Activated CD4-positive, CD25-positive, alpha-beta regulatory T cell treated with anti-CD3 and anti-CD28 coated beads, Interleukin-2, amount 50 U/mL, for 72 hours (primary cell): ENCODE data around the gene SLC25A26.
"Not testable (repeated sequence)": the region's sequence is repeated elsewhere in the genome, so short reads cannot be mapped to it uniquely, and the experiment has no call there.

Source experiments
- DNase-seq: peaks from one replicate; pipeline ENCODE4 v3.0.0; 2021

SLC25A26 gene

GRCh38 chr3:66271231-66271630, 50.4 kb downstream of the SLC25A26 start:
- DNase-seq: no peak

DNA sequence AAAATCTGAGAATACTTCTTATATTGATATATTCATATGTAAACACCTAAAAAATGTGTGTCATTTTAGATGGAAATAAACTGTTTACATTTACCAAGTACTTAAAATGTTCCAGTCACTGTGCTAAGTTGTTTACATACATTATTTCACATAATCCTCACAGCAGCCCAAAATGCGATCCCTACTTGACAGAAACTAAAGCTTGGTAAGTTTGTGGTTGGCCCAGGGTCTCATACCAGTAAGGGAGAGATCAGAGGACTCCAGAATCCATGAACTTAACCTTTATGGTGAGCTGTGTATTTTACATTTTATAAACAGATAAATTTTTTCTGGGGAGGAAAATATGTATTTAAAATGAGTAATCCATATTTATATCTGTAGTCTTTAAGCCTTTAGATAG, 51.2 kb downstream of the SLC25A26 start:
- no peak for DNase-seq

GRCh38 chr3:66274837-66275236, 54.0 kb downstream of the SLC25A26 start:
- DNase-seq: not testable (repeated sequence)

DNA sequence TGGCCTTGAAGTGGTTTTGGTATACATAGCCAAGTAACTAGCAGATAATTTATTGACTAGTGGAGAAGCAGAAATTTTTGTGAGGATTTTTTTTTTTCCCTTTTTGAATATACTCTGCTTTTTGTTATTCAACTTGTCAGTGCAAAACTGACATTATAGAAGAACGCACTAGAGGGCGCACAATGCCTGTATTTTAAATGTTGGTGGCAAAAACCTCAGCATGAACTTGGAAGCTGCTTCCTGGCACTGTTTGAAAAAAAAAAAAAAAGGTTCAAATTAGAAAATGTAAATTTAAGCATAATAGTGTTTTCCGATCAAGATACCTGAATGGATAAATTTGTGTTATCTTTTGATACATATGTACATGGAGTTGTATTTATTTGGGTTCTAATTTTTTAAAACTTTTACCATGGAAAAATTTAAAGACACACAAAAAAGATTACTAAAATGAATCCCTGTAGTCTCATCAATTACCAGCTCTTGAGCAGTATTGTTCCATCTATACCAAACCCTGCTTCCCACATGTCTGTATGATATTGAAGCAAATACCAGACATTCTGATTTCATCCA, 56.0 kb downstream of the SLC25A26 start:
- DNase-seq: peak; percentile 42

GRCh38 chr3:66279168-66279567, 58.4 kb downstream of the SLC25A26 start:
- no peak for DNase-seq

GRCh38 chr3:66280304-66280703, 59.5 kb downstream of the SLC25A26 start:
- DNase-seq: no peak

GRCh38 chr3:66291922-66292321, 71.1 kb downstream of the SLC25A26 start:
- not testable (repeated sequence) for DNase-seq

DNA sequence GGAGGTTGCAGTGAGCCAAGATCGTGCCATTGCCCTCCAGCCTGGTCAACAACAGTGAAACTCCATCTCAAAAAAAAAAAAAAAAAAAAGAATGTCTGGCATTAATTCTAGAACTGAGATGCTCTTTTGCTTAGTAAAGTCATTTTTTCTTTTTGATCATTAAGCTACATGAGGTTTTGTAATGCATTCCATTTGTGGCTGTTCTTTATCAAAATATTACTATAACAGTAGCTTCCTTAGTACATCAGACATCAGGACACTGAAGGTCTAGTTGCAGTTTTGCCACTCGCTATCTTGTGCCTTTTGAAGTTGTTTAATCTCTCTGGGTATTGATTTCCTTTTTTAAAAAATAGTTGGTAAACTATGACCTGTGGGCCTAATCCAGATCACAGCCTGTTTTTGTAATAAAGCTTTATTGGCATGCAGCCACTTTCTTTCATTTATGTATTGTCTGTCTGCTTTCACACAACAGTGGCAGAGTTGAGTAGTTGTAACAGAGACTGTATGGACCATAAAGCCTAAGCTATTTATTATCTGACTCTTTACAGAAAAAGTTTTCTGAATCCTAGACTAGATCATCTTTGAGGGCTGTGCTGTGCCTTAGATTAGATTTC, 76.6 kb downstream of the SLC25A26 start:
- no peak for DNase-seq

DNA sequence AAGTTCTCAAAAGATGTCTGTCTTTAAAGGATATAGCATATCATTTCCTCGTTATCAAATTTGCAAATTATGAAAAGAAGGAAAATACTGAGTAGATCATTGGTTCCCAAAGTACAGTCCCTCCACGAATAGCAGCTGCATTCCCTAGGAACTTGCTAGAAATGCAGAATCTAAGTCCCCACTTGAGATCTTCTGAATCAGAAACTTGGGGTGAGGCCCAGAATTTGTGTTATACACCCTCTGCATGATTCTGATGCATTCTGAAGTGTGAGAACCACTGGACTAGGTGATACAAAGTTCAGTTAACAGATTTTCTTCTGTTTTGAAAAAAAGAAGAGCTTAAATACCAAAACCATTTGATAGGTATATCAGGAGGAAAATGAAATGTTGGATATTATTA, 77.1 kb downstream of the SLC25A26 start:
- no peak for DNase-seq

DNA sequence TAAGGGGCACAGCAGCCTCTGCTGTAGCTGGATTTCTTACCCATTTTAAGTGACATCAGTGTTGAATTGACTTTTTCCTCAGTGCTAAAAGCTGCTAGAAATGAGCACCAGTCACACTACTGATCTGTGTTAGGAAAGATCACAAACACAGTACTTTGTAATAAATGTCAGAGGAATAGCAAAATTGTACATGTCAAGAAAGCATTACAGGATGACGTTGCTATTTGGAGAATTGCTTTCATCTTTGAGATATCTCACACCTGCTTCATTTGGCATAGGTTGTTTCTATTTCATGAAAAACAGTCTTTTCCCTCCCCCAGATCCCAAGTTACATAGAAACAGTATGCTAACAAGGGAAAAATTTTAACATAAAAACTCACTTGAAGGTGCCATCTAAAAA, 77.8 kb downstream of the SLC25A26 start:
- no peak for DNase-seq

GRCh38 chr3:66299085-66299484, 78.3 kb downstream of the SLC25A26 start:
- not testable (repeated sequence) for DNase-seq

GRCh38 chr3:66299891-66300290, 79.1 kb downstream of the SLC25A26 start:
- DNase-seq: no peak

GRCh38 chr3:66302288-66302687, 81.5 kb downstream of the SLC25A26 start:
- no peak for DNase-seq

GRCh38 chr3:66303491-66303901, 82.7 kb downstream of the SLC25A26 start:
- peak; percentile 55 for DNase-seq

DNA sequence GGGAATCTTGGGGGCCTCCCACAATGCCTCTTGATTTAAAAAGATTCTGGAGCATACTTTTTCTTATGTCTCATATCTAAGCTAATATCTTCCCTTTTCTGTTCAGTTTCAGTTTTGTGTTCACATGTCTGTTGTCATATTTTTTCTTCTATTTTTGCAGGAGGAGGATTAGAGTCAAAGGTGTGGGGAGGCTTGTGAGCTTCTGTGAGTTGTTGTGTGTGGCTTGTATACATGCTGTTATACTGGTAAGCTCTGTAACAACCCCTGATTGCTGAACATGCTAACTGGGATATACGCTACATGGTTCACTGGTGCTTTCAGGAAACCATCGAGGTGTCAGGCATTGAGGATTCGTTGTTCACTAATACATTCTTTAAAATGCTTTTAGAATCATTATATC, 83.5 kb downstream of the SLC25A26 start:
- no peak for DNase-seq

GRCh38 chr3:66306086-66306485, 85.3 kb downstream of the SLC25A26 start:
- DNase-seq: not testable (repeated sequence)

- not testable (repeated sequence) for DNase-seq
Measured at GRCh38 chr3:66306991-66307390, 86.2 kb downstream of the SLC25A26 start.

GRCh38 chr3:66312039-66312438, 91.2 kb downstream of the SLC25A26 start:
- peak; percentile 40 for DNase-seq

DNA sequence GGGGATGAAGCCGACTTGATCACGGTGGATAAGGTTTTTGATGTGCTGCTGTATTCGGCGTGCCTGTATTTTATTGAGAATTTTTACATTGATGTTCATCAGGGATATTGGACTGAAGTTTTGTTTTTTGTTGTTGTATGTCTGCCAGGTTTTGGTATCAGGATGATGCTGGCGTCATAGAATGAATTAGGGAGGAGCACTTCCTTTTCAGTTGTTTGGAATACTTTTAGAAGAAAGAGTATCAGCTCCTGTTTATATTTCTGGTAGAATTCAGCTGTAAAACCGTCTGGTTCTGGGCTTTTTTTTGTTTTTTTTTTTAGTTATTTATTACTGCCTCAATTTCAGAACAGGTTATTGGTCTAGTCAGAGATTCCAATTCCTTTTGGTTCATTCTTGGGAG, 93.7 kb downstream of the SLC25A26 start:
- DNase-seq: no peak

DNA sequence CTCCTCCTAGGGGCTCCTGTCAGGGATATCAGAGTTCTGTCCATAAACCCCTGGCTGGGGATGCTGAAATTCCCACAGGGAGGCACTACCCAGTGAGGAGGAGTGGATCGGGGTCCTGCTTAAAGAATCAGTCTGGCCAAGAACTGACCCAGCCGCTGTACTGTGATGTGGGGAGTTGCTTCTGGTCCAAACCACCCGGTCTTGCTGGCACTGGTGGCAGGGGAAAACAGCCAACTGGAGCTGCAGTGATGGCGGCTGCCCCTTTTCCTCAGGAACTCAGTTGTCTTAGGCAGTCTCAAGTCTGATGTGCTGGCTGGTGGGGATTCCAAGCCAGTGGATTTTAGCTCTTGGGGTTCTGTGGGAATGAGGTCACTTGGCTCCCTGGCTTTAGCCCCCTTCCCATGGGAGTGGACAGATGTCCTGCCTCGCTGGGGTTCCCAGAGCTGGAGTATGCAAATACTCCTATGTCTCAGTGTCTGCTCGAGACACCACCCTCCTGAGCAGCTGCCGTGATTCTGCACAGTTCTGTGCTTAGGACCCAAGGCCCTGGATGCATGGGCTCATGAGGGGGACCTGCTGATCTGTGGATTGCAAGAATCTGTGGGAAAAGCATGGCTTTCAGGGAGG, 97.1 kb downstream of the SLC25A26 start:
- no peak for DNase-seq

- DNase-seq: no peak
Measured at GRCh38 chr3:66320390-66320789, 99.6 kb downstream of the SLC25A26 start.

DNA sequence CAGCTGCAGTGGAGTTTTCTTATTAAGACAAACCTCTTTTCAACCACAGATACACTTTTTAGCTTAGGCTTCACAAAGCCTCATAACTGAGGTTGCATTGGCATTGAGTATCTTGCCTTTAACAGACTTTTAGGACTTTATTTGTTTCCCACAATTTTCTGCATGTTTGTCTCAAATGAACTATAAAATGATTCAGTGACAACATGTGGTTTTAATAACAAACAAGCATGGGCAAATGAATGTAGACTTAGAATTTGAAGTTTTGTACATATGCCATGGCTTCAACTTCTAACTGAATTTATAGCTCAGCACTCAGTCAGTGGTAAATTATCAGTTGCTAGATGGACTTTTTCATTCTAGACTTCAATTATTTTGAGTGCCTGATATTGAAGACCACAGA, 101.6 kb downstream of the SLC25A26 start:
- no peak for DNase-seq

DNA sequence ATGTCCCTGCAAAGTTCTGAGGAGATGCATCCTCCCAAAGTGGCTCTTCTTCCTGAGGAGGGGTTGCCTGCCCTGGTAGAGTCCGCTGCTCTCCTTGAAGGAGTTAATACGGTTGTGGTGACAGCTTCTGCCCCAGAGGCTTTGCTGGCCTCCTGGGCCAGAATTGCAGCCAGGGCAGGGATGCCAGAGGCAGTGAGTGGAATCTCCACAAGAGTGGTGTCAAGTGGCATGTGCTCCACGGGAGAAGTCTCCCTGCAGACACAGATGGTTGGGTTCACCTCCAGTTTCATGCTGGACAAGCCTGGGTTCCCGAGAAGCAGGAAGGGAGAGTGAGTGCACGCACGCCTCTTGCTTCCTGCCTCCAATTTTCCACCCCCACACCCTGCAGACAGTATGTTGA, 105.5 kb downstream of the SLC25A26 start:
- no peak for DNase-seq

- DNase-seq: no peak
Measured at GRCh38 chr3:66335671-66336070, 114.9 kb downstream of the SLC25A26 start.

DNA sequence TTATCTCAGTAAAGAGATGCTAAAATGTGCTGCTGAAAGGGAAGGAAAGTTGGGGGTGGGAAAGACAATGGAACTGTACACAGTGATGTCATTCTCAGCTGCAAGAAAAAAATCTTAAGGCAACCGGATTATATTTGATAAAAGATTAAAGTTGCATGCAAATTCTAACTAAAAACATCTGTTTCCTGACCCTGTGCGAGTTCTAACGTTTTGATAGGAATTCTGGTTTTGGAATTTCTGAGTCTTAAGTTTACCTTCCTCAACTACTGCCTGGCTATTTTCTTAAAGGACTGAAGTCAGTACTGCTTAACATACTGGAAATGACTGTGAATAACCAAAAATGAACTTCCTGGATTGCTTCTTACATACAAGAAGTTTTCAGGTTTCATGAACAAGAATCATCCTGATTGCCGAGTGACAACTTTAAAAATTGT, 115.5 kb downstream of the SLC25A26 start:
- DNase-seq: no peak
